ENCODE measurements around the gene SNX11. TPM values are rescaled to one million over a fixed set of nuclear protein-coding genes. Genes with fewer than 3 reads are reported as not detected.
"Not testable (repeated sequence)": the region's sequence is repeated elsewhere in the genome, so short reads cannot be mapped to it uniquely, and the experiment has no call there.

The SNX11 gene
- total and polyA plus RNA-seq, 9 donors, result 7.1 to 21.3 (median 14.1) TPM

- no peaks in the 10 kb centered on the region for H3K27me3 ChIP-seq
- intact Hi-C loops (cut with DNase I), result loop anchor here in 2 of 4 donors (2.0 to 10.0 kb wide), 2 partner anchors 45 to 53 kb away; no protein-coding TSS in a partner anchor
- no peak overlapping the region for H3K4me3 ChIP-seq
- no peaks in the 10 kb centered on the region for H3K36me3 ChIP-seq
- H3K4me1 ChIP-seq (ENCODE audit: insufficient read depth), result peaks cover 1% of the 10 kb centered on the region
- WGBS, 3 donors, result 47 to 65% (median 62%) methylated on average over 2 of the region's 2 CpGs
- H3K9me3 ChIP-seq, result no peaks in the 10 kb centered on the region
- TF ChIP-seq EP300 (IDR thresholded peaks at IDR 0.05) (no peak), POLR2A (IDR thresholded peaks at IDR 0.05) (no peak), CTCF (IDR thresholded peaks at IDR 0.05) (no peak)
- no peak for DNase-seq
- no peak overlapping the region for H3K27ac ChIP-seq
These were observed 35.9 kb upstream of the SNX11 start for GRCh38 chr17:48071654-48072053.

GRCh38 chr17:48072811-48073210 lies 34.8 kb upstream of the SNX11 start:
- WGBS, 3 donors, result 91 to 94% (median 93%) methylated on average over 9 of the region's 9 CpGs

GRCh38 chr17:48073566-48074094 lies 33.9 kb upstream of the SNX11 start:
- H3K9me3 ChIP-seq; H3K27ac ChIP-seq; H3K36me3 ChIP-seq; DNase-seq; H3K4me3 ChIP-seq; H3K4me1 ChIP-seq (ENCODE audit: insufficient read depth); H3K27me3 ChIP-seq: not testable (repeated sequence)
- whole genome bisulfite sequencing, 3 donors, result 93 to 95% (median 94%) methylated on average over 5 of the region's 5 CpGs
- intact Hi-C loops (cut with DNase I), result loop anchor here (2.0 to 10.0 kb wide), 2 partner anchors 47 to 51 kb away; no protein-coding TSS in a partner anchor

More at GRCh38 chr17:48072811-48073210, 34.8 kb upstream of the SNX11 start:
- not testable (repeated sequence) for H3K36me3 ChIP-seq; DNase-seq; H3K27me3 ChIP-seq; H3K4me1 ChIP-seq (ENCODE audit: insufficient read depth); H3K27ac ChIP-seq; H3K4me3 ChIP-seq; H3K9me3 ChIP-seq
- intact Hi-C loops (cut with DNase I), result loop anchor here in 2 of 4 donors (2.0 to 10.0 kb wide), 2 partner anchors 46 to 52 kb away; no protein-coding TSS in a partner anchor

GRCh38 chr17:48074322-48075081 lies 33.1 kb upstream of the SNX11 start:
- Histone ChIP-seq H3K27ac (no peak overlapping the region), H3K36me3 (no peaks in the 10 kb centered on the region), H3K4me3 (no peak overlapping the region), H3K27me3 (no peaks in the 10 kb centered on the region), H3K9me3 (no peaks in the 10 kb centered on the region), H3K4me1 (ENCODE audit: insufficient read depth) (no peaks in the 10 kb centered on the region)
- TF ChIP-seq EP300 (IDR thresholded peaks at IDR 0.05), result no peak
- TF ChIP-seq CTCF (IDR thresholded peaks at IDR 0.05), result peak; percentile 82 to 93 (median 89)
- no peak for TF ChIP-seq POLR2A (IDR thresholded peaks at IDR 0.05)
- intact Hi-C loops (cut with DNase I), result loop anchor here in 3 of 4 donors (2.0 to 10.0 kb wide), 2 partner anchors 48 to 50 kb away; no protein-coding TSS in a partner anchor
- 52 to 68% (median 54%) methylated on average over 7 of the region's 7 CpGs for WGBS, 3 donors
- peak; percentile 72 to 88 (median 75) for DNase-seq

GRCh38 chr17:48077152-48077551 lies 30.4 kb upstream of the SNX11 start:
- not testable (repeated sequence) for H3K36me3 ChIP-seq; H3K4me3 ChIP-seq; H3K9me3 ChIP-seq; H3K27ac ChIP-seq; H3K4me1 ChIP-seq (ENCODE audit: insufficient read depth); DNase-seq; H3K27me3 ChIP-seq
- 88 to 93% (median 92%) methylated on average over 10 of the region's 10 CpGs for WGBS, 3 donors
- intact Hi-C loops (cut with DNase I), result loop anchor here in 1 of 4 donors (10.0 kb wide), 1 partner anchor 48 kb away; no protein-coding TSS in a partner anchor

GRCh38 chr17:48081858-48082257 lies 25.7 kb upstream of the SNX11 start:
- 70 to 79% (median 75%) methylated on average over 5 of the region's 5 CpGs for WGBS, 3 donors

More at GRCh38 chr17:48081858-48082257, 25.7 kb upstream of the SNX11 start:
- peaks cover 4% of the 10 kb centered on the region for H3K4me1 ChIP-seq (ENCODE audit: insufficient read depth)
- no peak for TF ChIP-seq POLR2A (IDR thresholded peaks at IDR 0.05)
- TF ChIP-seq CTCF (IDR thresholded peaks at IDR 0.05), result no peak
- no peak for TF ChIP-seq EP300 (IDR thresholded peaks at IDR 0.05)
- intact Hi-C loops (cut with DNase I), result loop anchor here in 1 of 4 donors (5.0 kb wide), 1 partner anchor 45 kb away; no protein-coding TSS in a partner anchor
- no peaks in the 10 kb centered on the region for H3K36me3 ChIP-seq
- no peaks in the 10 kb centered on the region for H3K9me3 ChIP-seq
- no peak for DNase-seq
- no peak overlapping the region for H3K27ac ChIP-seq
- H3K27me3 ChIP-seq, result no peaks in the 10 kb centered on the region
- H3K4me3 ChIP-seq, result no peak overlapping the region
